Spinal cord (tissue), 10 donors: ENCODE measurements around the gene BORA. TPM values are rescaled to one million over a fixed set of nuclear protein-coding genes. Genes with fewer than 3 reads are reported as not detected.
A peak's percentile ranks its signal among the peaks of the same experiment; 100 is the strongest.

ENCODE experiments used
- DNase-seq, 6 donors: peaks; one replicate each; pipeline versions ENCODE4 v3.0.0 to v3.0.0-alpha.2; 2013 to 2015; ENCODE audit warnings: low spot score in 6 of 6, low read depth in 4 of 6
- H3K27ac ChIP-seq: one replicate; pipeline ENCODE4 v1.5.1; 2013; ENCODE audit warnings: low read depth, low read length, control low read depth
- H3K27me3 ChIP-seq: one replicate; pipeline ENCODE4 v1.6.1; 2013; ENCODE audit warnings: low read length; ENCODE audit not compliant: control insufficient read depth, insufficient read depth
- H3K36me3 ChIP-seq: one replicate; pipeline ENCODE4 v1.6.1; 2013; ENCODE audit warnings: low read length; ENCODE audit not compliant: control insufficient read depth, insufficient read depth
- H3K4me1 ChIP-seq: one replicate; pipeline ENCODE4 v1.6.1; 2013; ENCODE audit warnings: low read length; ENCODE audit not compliant: control insufficient read depth, insufficient read depth
- H3K4me3 ChIP-seq: one replicate; pipeline ENCODE4 v1.5.1; 2013; ENCODE audit warnings: low read depth, low read length, control low read depth
- H3K9me3 ChIP-seq: one replicate; pipeline ENCODE4 v1.6.1; 2013; ENCODE audit warnings: low read length; ENCODE audit not compliant: control insufficient read depth, insufficient read depth
- WGBS: methylation state at CpG from one replicate; pipeline ENCODE4 v1.1.5; 2013; ENCODE audit warnings: missing lambda C conversion rate; ENCODE audit not compliant: insufficient coverage; 5-methylcytosine and 5-hydroxymethylcytosine counted together
- long read RNA-seq, 4 donors: transcript quantifications; one replicate each; lab custom pipeline, GENCODE V29; 2026
- polyA plus RNA-seq, 2 donors: library from polyadenylated mRNA; unstranded; fragments of 120-200 nt; gene quantifications; one replicate each; pipeline ENCODE4 v1.2.1, GENCODE V29; 2013; ENCODE audit not compliant: insufficient read length in 2 of 2
- total RNA-seq, 2 donors: library from RNA; depleted of rRNA in 1 of 2; stranded (reverse); fragments of 120-200 nt in 1 of 2; fragments of >200 nt in 1 of 2; gene quantifications; one replicate each; pipeline versions ENCODE4 v1.2.3 to v1.2.4, GENCODE V29; 2013 to 2014
- donor health status: healthy.

Gene BORA
- total RNA-seq (1 to 10 TPM; 4.5 to 7.7 TPM), polyA plus RNA-seq (1 to 10 TPM; 4.4 to 4.8 TPM)
- long read RNA-seq, donor 1: 0 reads
- long read RNA-seq, donor 2, partial matches to known transcripts: 0 of 1 reads
- long read RNA-seq, donor 2, other reads (novel, unspliced or antisense): 0 of 1 reads
- long read RNA-seq, donor 3: 0 reads
- long read RNA-seq, donor 4, partial matches to known transcripts: 69 of 71 reads
- long read RNA-seq, donor 4, other reads (novel, unspliced or antisense): 0 of 71 reads

GRCh38 chr13:72727417-72728289 lies at the start of gene BORA, which contains the start of gene MZT1:
TSS of gene BORA (plus strand) at chr13:72727923. CDS start at chr13:72728941, 1,018 bp downstream.
TSS of gene MZT1 (minus strand) at chr13:72727629. CDS start at chr13:72727602, 27 bp downstream.
- under 1% methylated on average over 65 of the region's 71 CpGs for WGBS
- H3K36me3 ChIP-seq: no peaks in the 10 kb centered on the region
- peak; percentile 86 to 99 (median 94) for DNase-seq

GRCh38 chr13:72678312-72678711 lies 49.4 kb upstream of the BORA start:
- Histone ChIP-seq H3K4me1 (no peaks in the 10 kb centered on the region), H3K27ac (no peak overlapping the region), H3K4me3 (no peak overlapping the region), H3K9me3 (no peaks in the 10 kb centered on the region), H3K27me3 (no peaks in the 10 kb centered on the region), H3K36me3 (no peaks in the 10 kb centered on the region)
- no peak for DNase-seq
- WGBS: no CpG with 5 or more reads among the region's 1 CpG

More at GRCh38 chr13:72727417-72728289, at the start of gene BORA, which contains the start of gene MZT1:
- H3K27me3 ChIP-seq: no peaks in the 10 kb centered on the region
- H3K9me3 ChIP-seq: no peaks in the 10 kb centered on the region
- peak within 1 kb of the TSS; percentile 95 for H3K4me3 ChIP-seq
- H3K27ac ChIP-seq: peak within 1 kb of the TSS; percentile 57
- peaks cover 13% of the 10 kb centered on the region for H3K4me1 ChIP-seq

- no peaks in the 10 kb centered on the region for H3K9me3 ChIP-seq
- H3K27me3 ChIP-seq: no peaks in the 10 kb centered on the region
- DNase-seq: no peak
- H3K4me1 ChIP-seq: no peaks in the 10 kb centered on the region
- H3K4me3 ChIP-seq: no peak overlapping the region
- no peak overlapping the region for H3K27ac ChIP-seq
- no peaks in the 10 kb centered on the region for H3K36me3 ChIP-seq
- 100% methylated on average over 1 of the region's 1 CpG for WGBS
Measured at GRCh38 chr13:72680353-72680752, 47.4 kb upstream of the BORA start.

- no CpG with 5 or more reads among the region's 3 CpGs for whole genome bisulfite sequencing
- no peak overlapping the region for H3K4me3 ChIP-seq
- H3K27me3 ChIP-seq: no peaks in the 10 kb centered on the region
- H3K27ac ChIP-seq: no peak overlapping the region
- no peak for DNase-seq
- no peaks in the 10 kb centered on the region for H3K36me3 ChIP-seq
- no peaks in the 10 kb centered on the region for H3K9me3 ChIP-seq
- H3K4me1 ChIP-seq: no peaks in the 10 kb centered on the region
Measured at GRCh38 chr13:72686766-72687165, 41.0 kb upstream of the BORA start.

- no peak for DNase-seq
- Histone ChIP-seq H3K4me3 (no peak overlapping the region), H3K4me1 (no peaks in the 10 kb centered on the region)
Measured at GRCh38 chr13:72689181-72689696, 38.5 kb upstream of the BORA start.

GRCh38 chr13:72692884-72693514 lies 34.7 kb upstream of the BORA start:
- Histone ChIP-seq H3K27ac (no peak overlapping the region), H3K4me1 (no peaks in the 10 kb centered on the region), H3K4me3 (no peak overlapping the region), H3K9me3 (no peaks in the 10 kb centered on the region), H3K36me3 (no peaks in the 10 kb centered on the region), H3K27me3 (no peaks in the 10 kb centered on the region)
- no peak for DNase-seq
- WGBS: 76% methylated on average over 5 of the region's 5 CpGs

More at GRCh38 chr13:72689181-72689696, 38.5 kb upstream of the BORA start:
- no peaks in the 10 kb centered on the region for H3K27me3 ChIP-seq
- H3K27ac ChIP-seq: no peak overlapping the region
- H3K36me3 ChIP-seq: no peaks in the 10 kb centered on the region
- no peaks in the 10 kb centered on the region for H3K9me3 ChIP-seq

GRCh38 chr13:72693832-72694231 lies 33.9 kb upstream of the BORA start:
- no peak overlapping the region for H3K4me3 ChIP-seq
- no peak for DNase-seq
- no peaks in the 10 kb centered on the region for H3K9me3 ChIP-seq
- 100% methylated on average over 1 of the region's 5 CpGs for WGBS
- no peaks in the 10 kb centered on the region for H3K27me3 ChIP-seq
- no peaks in the 10 kb centered on the region for H3K36me3 ChIP-seq
- no peaks in the 10 kb centered on the region for H3K4me1 ChIP-seq
- H3K27ac ChIP-seq: no peak overlapping the region

- 69% methylated on average over 6 of the region's 8 CpGs for WGBS
- no peak overlapping the region for H3K27ac ChIP-seq
- peak in 1 of 6 donors; percentile 19 for DNase-seq
- H3K4me3 ChIP-seq: no peak overlapping the region
- no peaks in the 10 kb centered on the region for H3K27me3 ChIP-seq
- no peaks in the 10 kb centered on the region for H3K9me3 ChIP-seq
- no peaks in the 10 kb centered on the region for H3K4me1 ChIP-seq
- no peaks in the 10 kb centered on the region for H3K36me3 ChIP-seq
Measured at GRCh38 chr13:72694314-72694713, 33.4 kb upstream of the BORA start.

- H3K27ac ChIP-seq: no peak overlapping the region
- no peak overlapping the region for H3K4me3 ChIP-seq
- peak in 3 of 6 donors; percentile 7 to 83 (median 42) for DNase-seq
- H3K4me1 ChIP-seq: no peaks in the 10 kb centered on the region
- no peaks in the 10 kb centered on the region for H3K27me3 ChIP-seq
- no peaks in the 10 kb centered on the region for H3K9me3 ChIP-seq
- H3K36me3 ChIP-seq: no peaks in the 10 kb centered on the region
- no CpG with 5 or more reads among the region's 1 CpG for WGBS
Measured at GRCh38 chr13:72696579-72696978, 31.1 kb upstream of the BORA start.
